ENCODE data around the gene PPP1R2B.

PPP1R2B gene

DNA sequence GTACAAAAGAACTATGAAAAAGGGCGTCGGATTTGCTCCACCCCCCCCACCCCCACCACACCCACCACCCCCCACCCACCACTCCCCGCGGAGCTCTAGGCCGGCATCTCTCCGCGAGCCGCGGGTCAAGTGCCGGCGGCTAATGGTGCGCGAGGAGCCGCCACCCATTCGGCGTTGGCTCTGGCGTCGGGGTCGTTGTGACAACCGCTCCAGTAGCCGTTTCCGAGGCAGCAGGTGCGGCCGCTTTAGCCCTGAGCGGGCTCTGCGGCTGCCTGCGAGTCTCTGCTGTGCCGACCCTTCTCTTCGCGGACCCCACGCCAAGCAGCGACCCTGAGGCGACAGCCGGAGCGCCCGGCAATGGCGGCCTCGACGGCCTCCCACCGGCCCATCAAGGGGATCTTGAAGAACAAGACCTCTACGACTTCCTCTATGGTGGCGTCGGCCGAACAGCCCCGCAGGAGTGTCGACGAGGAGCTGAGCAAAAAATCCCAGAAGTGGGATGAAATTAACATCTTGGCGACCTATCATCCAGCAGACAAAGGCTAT lies at the start of gene PPP1R2B:
Gene PPP1R2B, plus strand, starts transcription at position 90 of the 546 bp plus-strand sequence. Its CDS starts 268 bp downstream, at position 358.
- no peaks in the 10 kb centered on the region for H3K36me3 ChIP-seq
- no peaks in the 10 kb centered on the region for H3K27me3 ChIP-seq
- no peak within 1 kb of the TSS for H3K9ac ChIP-seq
- no peak for TF ChIP-seq Cebpa-rat (IDR thresholded peaks at IDR 0.05)
- H3K4me2 ChIP-seq: no peak within 1 kb of the TSS
- no peaks in the 10 kb centered on the region for H4K20me1 ChIP-seq
- no peak within 1 kb of the TSS for H3K27ac ChIP-seq
- H3K9me3 ChIP-seq (replicated peaks in 1 of 11): peaks cover 17 to 38% (median 29%) of the 10 kb centered on the region in 11 experiments
- no peak within 1 kb of the TSS for H3K4me3 ChIP-seq
- no peaks in the 10 kb centered on the region for H3K4me1 ChIP-seq

DNA sequence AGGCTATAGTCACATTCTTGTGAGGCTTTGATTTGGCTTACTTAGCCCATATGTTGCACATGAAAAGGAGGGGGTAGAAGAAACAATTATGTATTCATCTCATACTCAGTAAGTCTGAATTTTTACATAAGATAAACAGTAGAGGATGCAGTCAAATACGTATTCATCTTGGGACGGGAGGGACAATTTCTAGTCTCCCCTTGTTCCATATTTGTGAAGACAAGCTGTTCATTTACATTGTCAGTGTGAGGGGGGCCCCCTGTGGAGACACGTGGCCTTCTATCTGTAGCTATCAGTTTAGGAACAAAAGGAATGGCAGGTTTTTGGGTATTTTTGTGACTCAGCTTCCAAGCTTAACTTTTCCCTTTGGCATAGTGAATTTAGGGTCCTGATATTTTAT lies 49.2 kb upstream of the PPP1R2B start:
- Histone ChIP-seq H3K4me1 (no peaks in the 10 kb centered on the region), H4K20me1 (no peaks in the 10 kb centered on the region), H3K27ac (no peak overlapping the region), H3K4me2 (no peak overlapping the region), H3K36me3 (no peaks in the 10 kb centered on the region), H3K9me3 (replicated peaks in 1 of 11) (peaks cover 0 to 6% (median 2%) of the 10 kb centered on the region in 11 experiments; a peak in 4 of 22 replicates), H3K4me3 (no peak overlapping the region), H3K9ac (no peak overlapping the region), H3K27me3 (no peaks in the 10 kb centered on the region)
- TF ChIP-seq Cebpa-rat (IDR thresholded peaks at IDR 0.05): no peak

DNA sequence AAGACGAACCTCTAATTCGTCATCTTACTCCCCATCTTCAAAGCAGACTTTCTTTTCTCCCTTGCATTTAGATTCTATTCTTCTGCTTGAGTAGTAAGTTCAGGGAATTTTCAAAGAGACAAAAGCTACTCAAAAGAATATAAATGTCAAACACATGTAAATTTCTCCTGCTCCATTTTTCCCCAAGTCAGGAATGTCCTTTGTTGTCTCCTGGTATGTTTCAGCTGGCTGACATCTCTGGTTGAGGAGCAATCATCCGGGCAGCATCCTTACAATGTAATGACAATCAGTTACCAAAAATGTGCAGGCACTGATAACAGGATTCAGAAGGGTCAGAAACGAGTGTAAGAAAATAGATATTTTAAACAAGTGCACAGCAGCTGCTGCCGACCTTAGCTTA lies 47.6 kb upstream of the PPP1R2B start:
- Histone ChIP-seq H4K20me1 (no peaks in the 10 kb centered on the region), H3K4me3 (no peak overlapping the region), H3K4me2 (no peak overlapping the region), H3K27me3 (no peaks in the 10 kb centered on the region), H3K9me3 (replicated peaks in 1 of 11) (peaks cover 0 to 11% (median 5%) of the 10 kb centered on the region in 11 experiments; a peak in 4 of 22 replicates), H3K27ac (no peak overlapping the region), H3K36me3 (no peaks in the 10 kb centered on the region), H3K9ac (no peak overlapping the region), H3K4me1 (no peaks in the 10 kb centered on the region)
- no peak for TF ChIP-seq Cebpa-rat (IDR thresholded peaks at IDR 0.05)

DNA sequence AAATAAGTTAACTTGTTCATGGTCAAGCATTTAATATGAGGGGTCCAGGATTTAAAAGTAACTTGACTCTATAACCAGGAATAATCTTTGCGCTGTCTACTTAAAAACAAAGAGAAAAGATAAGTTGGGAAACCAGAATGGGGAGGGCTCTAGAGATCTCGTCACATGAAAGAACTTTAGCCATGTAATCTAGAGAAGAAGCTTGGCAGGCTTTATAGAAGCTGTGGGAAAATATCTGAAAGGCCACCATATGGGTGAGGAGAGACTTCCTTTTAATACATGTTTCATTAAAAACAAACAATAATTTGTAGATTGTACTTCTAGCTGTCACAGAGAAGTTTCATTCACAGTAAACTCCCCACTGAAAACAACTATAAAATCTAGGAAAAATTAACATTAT lies 46.7 kb upstream of the PPP1R2B start:
- Histone ChIP-seq H3K9me3 (replicated peaks in 1 of 11) (peaks cover 0 to 11% (median 5%) of the 10 kb centered on the region in 11 experiments; a peak in 4 of 22 replicates), H3K4me3 (no peak overlapping the region), H3K27ac (no peak overlapping the region), H3K36me3 (no peaks in the 10 kb centered on the region), H3K27me3 (no peaks in the 10 kb centered on the region), H3K4me2 (no peak overlapping the region), H3K9ac (no peak overlapping the region), H4K20me1 (no peaks in the 10 kb centered on the region), H3K4me1 (no peaks in the 10 kb centered on the region)
- no peak for TF ChIP-seq Cebpa-rat (IDR thresholded peaks at IDR 0.05)

DNA sequence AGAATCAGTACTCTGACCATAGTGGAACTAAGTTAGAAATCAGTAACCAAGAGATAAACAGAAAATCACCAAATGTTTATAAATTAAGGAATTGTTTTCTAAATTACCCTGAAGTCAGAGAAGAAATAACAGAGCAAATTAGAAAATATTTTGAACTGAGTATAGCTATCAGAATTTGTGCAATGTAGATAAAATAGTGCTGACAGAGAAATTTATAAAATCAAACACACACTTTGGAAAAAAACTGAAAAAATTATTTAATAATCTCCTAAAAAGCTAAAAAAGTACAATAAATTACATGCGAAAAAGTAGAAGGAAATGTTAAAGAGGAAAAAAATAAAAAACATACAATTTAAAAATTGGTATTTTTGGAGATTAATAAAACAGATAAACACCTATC lies 37.1 kb upstream of the PPP1R2B start:
- no peaks in the 10 kb centered on the region for H3K36me3 ChIP-seq

DNA sequence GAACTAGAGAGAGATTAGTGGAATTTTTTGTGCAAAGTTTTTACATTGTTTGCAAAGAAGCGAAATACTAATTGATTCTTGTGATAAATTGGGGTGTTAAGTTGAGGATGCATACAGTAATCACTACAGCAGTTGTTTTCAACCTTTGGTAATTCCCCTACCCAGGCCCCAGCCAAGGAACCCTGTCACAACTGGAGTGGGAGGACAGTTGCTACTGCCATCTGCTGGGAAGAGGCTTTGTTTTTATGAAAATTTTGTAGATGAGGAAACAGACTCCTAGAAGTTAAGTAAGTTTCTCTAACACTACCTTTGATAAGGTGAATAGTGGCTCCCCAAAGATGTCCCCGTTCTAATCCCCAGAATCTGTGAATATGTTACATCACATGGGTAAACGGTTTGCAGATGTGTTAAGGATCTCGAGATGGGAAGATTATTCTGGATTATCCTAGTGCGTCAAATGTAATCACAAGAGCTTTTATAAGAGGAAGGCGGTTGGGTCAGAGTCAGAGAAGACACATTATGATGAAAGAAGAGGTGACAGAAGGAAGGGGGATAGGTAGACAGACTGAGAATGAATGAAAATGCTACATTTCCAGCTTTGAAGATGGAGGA lies 34.0 kb upstream of the PPP1R2B start:
- no peaks in the 10 kb centered on the region for H3K27me3 ChIP-seq
- H4K20me1 ChIP-seq: no peaks in the 10 kb centered on the region
- H3K9me3 ChIP-seq (replicated peaks in 1 of 11): peaks cover 0 to 10% (median 2%) of the 10 kb centered on the region in 11 experiments; a peak in 4 of 22 replicates
- H3K4me1 ChIP-seq: no peaks in the 10 kb centered on the region
- H3K4me3 ChIP-seq: no peak overlapping the region
- no peak overlapping the region for H3K9ac ChIP-seq
- H3K36me3 ChIP-seq: no peaks in the 10 kb centered on the region
- H3K27ac ChIP-seq: no peak overlapping the region
- no peak overlapping the region for H3K4me2 ChIP-seq
- no peak for TF ChIP-seq Cebpa-rat (IDR thresholded peaks at IDR 0.05)

More for the DNA sequence above, 37.1 kb upstream of the PPP1R2B start:
- Histone ChIP-seq H3K9me3 (replicated peaks in 1 of 11) (peaks cover 0 to 16% (median 6%) of the 10 kb centered on the region in 11 experiments; a peak in 5 of 22 replicates), H3K27ac (no peak overlapping the region), H3K4me1 (no peaks in the 10 kb centered on the region), H3K27me3 (no peaks in the 10 kb centered on the region), H4K20me1 (no peaks in the 10 kb centered on the region), H3K4me2 (no peak overlapping the region), H3K9ac (no peak overlapping the region), H3K4me3 (no peak overlapping the region)
- no peak for TF ChIP-seq Cebpa-rat (IDR thresholded peaks at IDR 0.05)

DNA sequence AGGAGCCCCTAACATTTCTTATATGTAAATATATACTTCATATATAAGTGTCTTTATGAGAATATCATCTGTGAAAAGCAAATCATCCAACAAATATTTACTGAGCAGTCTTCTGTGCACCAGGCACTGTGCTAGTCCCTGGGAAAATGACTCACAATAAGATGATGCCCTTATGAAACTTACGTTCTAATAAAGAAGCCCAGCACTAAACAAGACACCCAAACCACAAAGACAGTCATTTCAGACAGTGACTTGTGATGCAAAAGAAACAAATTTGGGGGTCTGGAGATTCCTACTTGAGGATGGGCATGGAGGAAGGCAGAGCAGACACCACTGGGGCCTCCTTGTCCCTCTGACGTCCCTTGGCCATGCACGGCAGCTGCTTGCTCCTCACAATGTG lies 30.6 kb upstream of the PPP1R2B start:
- Histone ChIP-seq H3K27me3 (no peaks in the 10 kb centered on the region), H3K9me3 (replicated peaks in 1 of 11) (no peaks in the 10 kb centered on the region), H3K4me2 (no peak overlapping the region), H3K4me3 (no peak overlapping the region), H3K27ac (no peak overlapping the region), H4K20me1 (no peaks in the 10 kb centered on the region), H3K4me1 (no peaks in the 10 kb centered on the region), H3K36me3 (no peaks in the 10 kb centered on the region), H3K9ac (no peak overlapping the region)
- TF ChIP-seq Cebpa-rat (IDR thresholded peaks at IDR 0.05): no peak

DNA sequence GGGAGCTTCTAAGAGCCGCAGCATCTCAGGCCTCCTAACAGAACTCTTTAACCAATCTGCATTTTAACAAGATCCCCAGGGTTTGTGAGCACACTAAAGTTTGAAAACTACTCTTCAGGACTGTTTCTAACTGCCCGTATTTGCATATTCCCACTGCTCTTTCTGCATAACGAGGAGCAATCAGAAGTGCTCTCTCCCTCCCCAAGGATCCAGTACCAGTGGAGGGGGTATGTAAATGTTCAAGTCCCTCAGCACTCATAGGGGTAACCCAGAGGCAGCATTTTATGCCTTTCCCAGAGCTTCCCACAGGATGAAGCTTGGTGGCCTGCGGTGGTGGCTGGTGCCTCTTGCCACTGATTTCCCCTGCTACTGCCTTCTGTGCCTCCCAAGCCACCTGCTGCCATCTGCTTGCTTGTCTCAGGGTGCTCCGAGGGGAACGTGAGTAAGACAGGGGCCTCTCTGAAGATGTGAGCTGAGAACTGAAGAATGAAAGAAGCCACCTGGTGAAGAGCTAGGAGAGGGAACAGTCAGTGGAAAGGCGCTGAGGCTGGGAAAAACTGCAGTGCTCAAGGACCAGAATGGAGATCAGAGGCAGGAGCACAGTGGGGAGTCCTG lies 30.0 kb upstream of the PPP1R2B start:
- H3K36me3 ChIP-seq: no peaks in the 10 kb centered on the region
- H3K9me3 ChIP-seq (replicated peaks in 1 of 11): no peaks in the 10 kb centered on the region
- no peak overlapping the region for H3K27ac ChIP-seq
- H3K9ac ChIP-seq: no peak overlapping the region
- H3K4me1 ChIP-seq: no peaks in the 10 kb centered on the region
- no peak overlapping the region for H3K4me3 ChIP-seq
- no peak for TF ChIP-seq Cebpa-rat (IDR thresholded peaks at IDR 0.05)
- no peaks in the 10 kb centered on the region for H4K20me1 ChIP-seq
- H3K27me3 ChIP-seq: no peaks in the 10 kb centered on the region
- no peak overlapping the region for H3K4me2 ChIP-seq

DNA sequence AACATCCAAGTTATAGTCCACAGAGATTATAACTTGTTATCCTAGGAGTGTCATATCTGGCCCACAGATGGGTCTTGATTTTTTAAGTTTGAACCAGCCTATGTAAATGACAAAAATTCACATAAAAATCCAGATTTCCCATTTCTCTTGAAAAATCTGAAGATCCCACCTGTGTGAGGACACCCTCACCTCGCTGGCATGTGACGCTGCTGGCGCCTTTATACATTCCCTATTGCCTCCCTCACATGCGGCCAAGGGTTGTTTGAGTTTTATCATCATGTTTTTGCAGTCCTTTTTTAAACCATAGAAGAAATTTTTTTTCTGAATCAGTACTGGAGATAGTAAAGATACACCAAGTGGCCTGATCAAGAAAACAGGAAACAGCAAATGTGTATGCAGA lies 25.9 kb upstream of the PPP1R2B start:
- H3K4me3 ChIP-seq: no peak overlapping the region
- no peaks in the 10 kb centered on the region for H4K20me1 ChIP-seq
- no peaks in the 10 kb centered on the region for H3K36me3 ChIP-seq
- no peak overlapping the region for H3K4me2 ChIP-seq
- H3K9ac ChIP-seq: no peak overlapping the region
- no peak overlapping the region for H3K27ac ChIP-seq
- no peak for TF ChIP-seq Cebpa-rat (IDR thresholded peaks at IDR 0.05)
- H3K9me3 ChIP-seq (replicated peaks in 1 of 11): peaks cover 0 to 8% (median 6%) of the 10 kb centered on the region in 11 experiments; a peak in 12 of 22 replicates
- peaks cover 10 to 15% (median 12%) of the 10 kb centered on the region in 10 experiments for H3K4me1 ChIP-seq
- no peaks in the 10 kb centered on the region for H3K27me3 ChIP-seq

Data from BLaER1 treated with 17β-estradiol and CSF1 and Interleukin-3, amounts not matched to agents 10 nM and 100 nM (cell line).